NK-92 (cell line): ENCODE results near the gene SLC23A3.

Experiments used
- DNase-seq: peaks from one replicate; lab custom pipeline; 2025; ENCODE audit not compliant: unreplicated experiment; lab: John Stamatoyannopoulos, UW

SLC23A3 gene

DNA sequence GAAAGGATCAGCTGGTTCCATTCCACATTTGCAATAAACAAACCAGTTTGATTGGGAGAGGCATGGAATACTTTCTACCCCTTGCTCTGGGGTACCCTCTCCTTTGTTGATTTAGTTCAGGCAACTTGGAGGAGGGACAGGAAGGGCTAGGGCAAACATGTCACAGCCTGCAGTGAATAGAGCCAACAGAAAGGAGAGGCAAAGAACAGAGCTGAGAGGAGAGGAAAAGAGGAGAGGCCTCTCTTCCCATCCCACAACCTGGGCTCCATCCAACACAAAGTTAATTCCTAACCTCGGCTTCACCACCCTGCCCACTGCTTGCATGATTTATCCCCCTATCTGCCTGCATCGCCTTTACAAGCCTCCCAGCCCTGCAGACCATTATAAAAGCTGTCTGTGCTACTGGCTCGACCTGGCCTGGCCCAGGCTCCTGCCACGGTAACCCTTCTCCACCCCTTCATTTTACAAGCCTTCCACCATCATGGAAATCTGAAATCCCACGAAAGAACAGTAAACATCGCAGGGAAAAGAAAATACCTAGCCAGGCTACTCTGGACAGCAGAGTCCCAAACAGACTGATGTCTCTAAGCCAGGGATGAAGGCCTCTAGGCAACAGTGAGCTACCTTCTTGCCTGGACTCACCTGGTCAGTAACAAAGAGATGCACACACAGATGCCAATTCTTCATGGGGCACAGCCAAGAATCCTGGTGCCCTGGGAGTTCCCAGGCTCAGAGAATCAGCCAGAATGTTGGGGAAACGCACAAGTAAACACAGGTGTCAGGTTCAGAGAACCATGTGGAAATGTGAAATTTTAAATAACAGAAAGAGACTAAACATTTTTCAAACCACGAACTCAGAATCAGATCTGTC lies 52.8 kb downstream of the SLC23A3 start:
- no peak for DNase-seq

- no peak for DNase-seq
These were observed 57.0 kb downstream of the SLC23A3 start for GRCh38 chr2:219112651-219113338.

DNA sequence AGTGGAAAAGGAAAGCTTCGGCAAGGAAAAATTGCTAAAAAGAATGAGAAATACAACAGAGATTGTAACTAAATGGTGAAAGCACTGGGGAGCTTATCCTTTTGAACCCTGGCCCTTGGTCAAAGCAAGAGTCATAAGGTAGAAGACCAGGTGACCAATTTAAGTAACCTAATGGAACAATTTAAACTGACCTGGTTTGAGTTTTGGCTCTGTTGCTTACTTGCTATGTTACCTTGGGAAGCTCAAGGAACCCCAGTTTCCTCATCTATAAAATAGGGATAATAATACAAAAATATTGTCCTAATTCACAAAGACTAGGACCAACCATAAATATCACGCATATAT lies 57.8 kb downstream of the SLC23A3 start:
- DNase-seq: no peak
